Chondrocyte (in vitro differentiated cells): Measurements from ENCODE around the gene TIAM2. TPM values are rescaled to one million over a fixed set of nuclear protein-coding genes. Genes with fewer than 3 reads are reported as not detected.

ENCODE experiments used
- DNase-seq: peaks from one replicate; pipeline ENCODE4 v3.0.0; 2021; ENCODE audit warnings: mixed read lengths, low spot score
- H3K27ac Mint-ChIP-seq: one replicate; pipeline ENCODE4 v1.8.0; 2021; ENCODE audit warnings: mild to moderate bottlenecking, moderate library complexity, mixed read lengths; ENCODE audit not compliant: unreplicated experiment
- H3K27me3 Mint-ChIP-seq: 2 replicates; pipeline ENCODE4 v1.8.0; 2021; ENCODE audit warnings: low read depth, mixed read lengths
- H3K36me3 Mint-ChIP-seq: 2 replicates; pipeline ENCODE4 v1.8.0; 2021; ENCODE audit warnings: low read depth, mixed read lengths
- H3K4me1 Mint-ChIP-seq: 2 replicates; pipeline ENCODE4 v1.8.0; 2021; ENCODE audit warnings: low read depth, mild to moderate bottlenecking, mixed read lengths
- H3K4me3 Mint-ChIP-seq: one replicate; pipeline ENCODE4 v1.8.0; 2021; ENCODE audit warnings: mild to moderate bottlenecking, moderate library complexity, mixed read lengths; ENCODE audit not compliant: unreplicated experiment
- H3K9me3 Mint-ChIP-seq: 2 replicates; pipeline ENCODE4 v1.8.0; 2021; ENCODE audit warnings: low read depth, mixed read lengths
- total RNA-seq: library from RNA; stranded (reverse); gene quantifications from 3 replicates; pipeline ENCODE4 v1.2.1, GENCODE V29; 2021
- TF ChIP-seq, protein P1 (sequence below): fragments of 200-600 bp; sonication (generic); IDR thresholded peaks from 2 replicates; pipeline ENCODE4 v1.5.0; 2021; ENCODE audit warnings: antibody characterized with exemption, mild to moderate bottlenecking, moderate library complexity

TIAM2 gene
- total RNA-seq, 1 donor from 2014 or later: 13.8 TPM

- Mint-ChIP-seq H3K27me3 (no peaks in the 10 kb centered on the region), H3K36me3 (no peaks in the 10 kb centered on the region), H3K27ac (no peak overlapping the region), H3K4me1 (peaks cover 14% of the 10 kb centered on the region), H3K4me3 (no peak overlapping the region), H3K9me3 (no peaks in the 10 kb centered on the region)
- no peak for DNase-seq
- TF ChIP-seq, protein P1, sequence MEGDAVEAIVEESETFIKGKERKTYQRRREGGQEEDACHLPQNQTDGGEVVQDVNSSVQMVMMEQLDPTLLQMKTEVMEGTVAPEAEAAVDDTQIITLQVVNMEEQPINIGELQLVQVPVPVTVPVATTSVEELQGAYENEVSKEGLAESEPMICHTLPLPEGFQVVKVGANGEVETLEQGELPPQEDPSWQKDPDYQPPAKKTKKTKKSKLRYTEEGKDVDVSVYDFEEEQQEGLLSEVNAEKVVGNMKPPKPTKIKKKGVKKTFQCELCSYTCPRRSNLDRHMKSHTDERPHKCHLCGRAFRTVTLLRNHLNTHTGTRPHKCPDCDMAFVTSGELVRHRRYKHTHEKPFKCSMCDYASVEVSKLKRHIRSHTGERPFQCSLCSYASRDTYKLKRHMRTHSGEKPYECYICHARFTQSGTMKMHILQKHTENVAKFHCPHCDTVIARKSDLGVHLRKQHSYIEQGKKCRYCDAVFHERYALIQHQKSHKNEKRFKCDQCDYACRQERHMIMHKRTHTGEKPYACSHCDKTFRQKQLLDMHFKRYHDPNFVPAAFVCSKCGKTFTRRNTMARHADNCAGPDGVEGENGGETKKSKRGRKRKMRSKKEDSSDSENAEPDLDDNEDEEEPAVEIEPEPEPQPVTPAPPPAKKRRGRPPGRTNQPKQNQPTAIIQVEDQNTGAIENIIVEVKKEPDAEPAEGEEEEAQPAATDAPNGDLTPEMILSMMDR: no peak
Measured at GRCh38 chr6:155232848-155233247, 237.7 kb downstream of the TIAM2 start.

DNA sequence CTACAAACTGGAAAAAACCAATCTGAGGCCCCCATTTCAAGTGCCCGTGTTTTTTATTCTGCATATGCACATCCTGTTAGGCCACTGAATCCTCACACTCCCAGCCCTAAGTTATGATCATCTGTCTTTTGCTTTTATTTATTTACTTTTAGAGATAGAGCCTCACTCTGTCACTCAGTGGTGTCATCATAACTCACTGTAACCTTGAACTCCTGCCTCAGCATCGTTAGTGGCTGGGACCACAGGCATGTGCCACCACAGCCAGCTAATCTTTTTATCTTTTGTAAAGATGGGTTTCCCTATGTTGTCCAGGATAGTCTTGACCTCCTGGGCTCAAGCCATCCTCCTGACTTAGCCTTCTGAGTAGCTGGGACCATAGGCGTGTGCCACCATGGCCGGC, 239.1 kb downstream of the TIAM2 start:
- TF ChIP-seq, protein P1: no peak
- no peak for DNase-seq
- Mint-ChIP-seq H3K4me1 (peaks cover under 1% of the 10 kb centered on the region), H3K36me3 (peaks cover 1% of the 10 kb centered on the region), H3K4me3 (no peak overlapping the region), H3K9me3 (peaks cover 3% of the 10 kb centered on the region), H3K27ac (no peak overlapping the region), H3K27me3 (no peaks in the 10 kb centered on the region)

DNA sequence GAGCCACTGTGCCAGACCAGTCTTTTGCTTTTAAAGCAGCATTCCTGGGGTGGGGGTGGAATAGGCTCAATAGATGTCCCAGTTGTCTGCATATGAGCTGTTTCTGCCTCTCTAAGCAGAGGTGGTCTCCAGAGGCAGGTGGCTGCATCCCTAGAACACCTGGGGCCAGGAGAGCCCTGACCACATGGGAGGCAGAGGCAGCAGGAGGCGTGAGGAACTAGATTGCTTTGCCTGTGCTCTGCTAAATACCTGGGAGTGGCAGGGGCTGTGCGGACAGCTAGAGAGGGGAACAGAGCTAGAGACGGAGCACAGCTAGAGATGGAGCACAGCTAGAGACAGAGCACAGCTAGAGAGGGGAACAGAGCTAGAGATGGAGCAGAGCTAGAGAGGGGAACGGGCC, 239.6 kb downstream of the TIAM2 start:
- no peak for DNase-seq
- TF ChIP-seq, protein P1: no peak
- Mint-ChIP-seq H3K4me1 (no peaks in the 10 kb centered on the region), H3K4me3 (no peak overlapping the region), H3K36me3 (peaks cover 1% of the 10 kb centered on the region), H3K9me3 (peaks cover 3% of the 10 kb centered on the region), H3K27ac (no peak overlapping the region), H3K27me3 (no peaks in the 10 kb centered on the region)

- TF ChIP-seq, protein P1: no peak
- Mint-ChIP-seq H3K27me3 (no peaks in the 10 kb centered on the region), H3K4me3 (no peak overlapping the region), H3K36me3 (peaks cover 1% of the 10 kb centered on the region), H3K4me1 (no peaks in the 10 kb centered on the region), H3K9me3 (peaks cover 3% of the 10 kb centered on the region), H3K27ac (no peak overlapping the region)
- no peak for DNase-seq
Measured at GRCh38 chr6:155235087-155235486, 240.0 kb downstream of the TIAM2 start.

- DNase-seq: no peak
- H3K27me3 Mint-ChIP-seq: no peaks in the 10 kb centered on the region
Measured at GRCh38 chr6:155237613-155238012, 242.5 kb downstream of the TIAM2 start.

More at GRCh38 chr6:155237613-155238012, 242.5 kb downstream of the TIAM2 start:
- Mint-ChIP-seq H3K4me3 (no peak overlapping the region), H3K9me3 (peaks cover 3% of the 10 kb centered on the region), H3K4me1 (no peaks in the 10 kb centered on the region), H3K36me3 (peaks cover 4% of the 10 kb centered on the region), H3K27ac (no peak overlapping the region)
- TF ChIP-seq, protein P1: no peak
